Glutamatergic neuron (in vitro differentiated cells): Measurements from ENCODE around the gene RBBP8NL. TPM values are rescaled to one million over a fixed set of nuclear protein-coding genes. Genes with fewer than 3 reads are reported as not detected.

Experiments used
- DNase-seq: peaks from one replicate; pipeline ENCODE4 v3.0.0; 2022
- H3K27ac Mint-ChIP-seq: one replicate; pipeline ENCODE4 v1.8.0; 2020; ENCODE audit warnings: mild to moderate bottlenecking, mixed read lengths, inconsistent platforms; ENCODE audit not compliant: unreplicated experiment
- H3K27me3 Mint-ChIP-seq: one replicate; pipeline ENCODE4 v1.8.0; 2020; ENCODE audit warnings: mild to moderate bottlenecking, moderate library complexity, mixed read lengths, inconsistent platforms; ENCODE audit not compliant: unreplicated experiment
- H3K36me3 Mint-ChIP-seq: one replicate; pipeline ENCODE4 v1.8.0; 2020; ENCODE audit warnings: mild to moderate bottlenecking, mixed read lengths, inconsistent platforms; ENCODE audit not compliant: unreplicated experiment
- H3K4me1 Mint-ChIP-seq: one replicate; pipeline ENCODE4 v1.8.0; 2020; ENCODE audit warnings: mild to moderate bottlenecking, low read depth, mixed read lengths, inconsistent platforms; ENCODE audit not compliant: unreplicated experiment
- H3K4me3 Mint-ChIP-seq: one replicate; pipeline ENCODE4 v1.8.0; 2020; ENCODE audit warnings: mild to moderate bottlenecking, mixed read lengths, inconsistent platforms; ENCODE audit not compliant: unreplicated experiment
- H3K9me3 Mint-ChIP-seq: one replicate; pipeline ENCODE4 v1.8.0; 2020; ENCODE audit warnings: mild to moderate bottlenecking, moderate library complexity, mixed read lengths, inconsistent platforms; ENCODE audit not compliant: unreplicated experiment
- total RNA-seq: library from RNA; stranded (reverse); fragmentation: NEBNext Ultra II Directional; extraction: Animal tissue kit (Norgen Biotek cat#: 25700); gene quantifications from one replicate; pipeline ENCODE4 v1.2.1, GENCODE V29; 2021; ENCODE audit not compliant: unreplicated experiment
- TF ChIP-seq, protein P1 (sequence below): fragments of 200-600 bp; sonication (generic); IDR thresholded peaks from one replicate; pipeline ENCODE4 v1.5.0; 2021; ENCODE audit not compliant: partially characterized antibody, unreplicated experiment

Gene RBBP8NL
- total RNA-seq, 1 donor from 2014 or later = not detected

DNA sequence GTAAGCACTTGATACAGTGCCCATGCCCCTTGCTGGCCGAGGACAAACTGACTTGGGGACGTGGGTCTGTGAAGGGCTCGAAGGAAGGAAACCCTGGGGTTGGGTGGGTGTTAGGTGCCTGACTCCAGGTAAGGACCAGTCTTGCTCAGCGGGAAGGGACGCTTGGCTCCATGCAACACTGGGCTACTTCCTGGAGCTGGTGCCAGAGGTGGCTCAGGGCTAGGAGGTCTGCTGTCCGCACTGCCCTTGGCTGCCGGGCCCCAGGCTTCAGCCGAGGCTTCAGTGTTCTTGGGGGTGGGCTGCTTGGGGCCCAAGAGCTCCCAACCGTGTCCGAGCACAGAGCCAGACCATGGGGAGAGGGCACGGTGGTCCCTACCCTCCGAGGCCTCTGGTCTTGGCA is 43.1 kb upstream of the RBBP8NL start:
- Mint-ChIP-seq H3K4me1 (peaks cover 6% of the 10 kb centered on the region), H3K4me3 (no peak overlapping the region), H3K27ac (no peak overlapping the region)

DNA sequence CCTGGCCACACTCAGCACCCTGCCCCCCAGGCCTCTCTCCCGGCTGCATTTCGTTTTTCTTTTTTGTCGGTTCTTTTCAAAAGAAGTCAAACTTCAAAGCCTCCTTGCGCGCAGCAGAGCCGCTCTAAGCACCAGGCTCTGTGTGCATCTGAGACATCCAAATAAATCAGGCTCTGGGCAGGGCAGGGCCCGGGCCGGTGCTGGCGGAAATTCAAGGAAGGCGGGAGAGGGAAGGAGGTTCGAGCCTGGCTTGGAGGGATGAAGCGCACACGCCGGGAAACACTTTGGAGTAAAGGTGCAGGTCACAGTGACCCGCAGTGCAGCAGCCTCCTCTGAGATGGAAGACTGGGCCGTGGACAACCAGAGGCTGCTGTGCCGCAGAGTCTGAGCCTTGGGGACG is 42.7 kb upstream of the RBBP8NL start:
- Mint-ChIP-seq H3K4me1 (peaks cover 6% of the 10 kb centered on the region), H3K4me3 (no peak overlapping the region), H3K36me3 (no peaks in the 10 kb centered on the region), H3K27ac (no peak overlapping the region), H3K9me3 (peaks cover 3% of the 10 kb centered on the region), H3K27me3 (peaks cover 2% of the 10 kb centered on the region)
- TF ChIP-seq, protein P1, sequence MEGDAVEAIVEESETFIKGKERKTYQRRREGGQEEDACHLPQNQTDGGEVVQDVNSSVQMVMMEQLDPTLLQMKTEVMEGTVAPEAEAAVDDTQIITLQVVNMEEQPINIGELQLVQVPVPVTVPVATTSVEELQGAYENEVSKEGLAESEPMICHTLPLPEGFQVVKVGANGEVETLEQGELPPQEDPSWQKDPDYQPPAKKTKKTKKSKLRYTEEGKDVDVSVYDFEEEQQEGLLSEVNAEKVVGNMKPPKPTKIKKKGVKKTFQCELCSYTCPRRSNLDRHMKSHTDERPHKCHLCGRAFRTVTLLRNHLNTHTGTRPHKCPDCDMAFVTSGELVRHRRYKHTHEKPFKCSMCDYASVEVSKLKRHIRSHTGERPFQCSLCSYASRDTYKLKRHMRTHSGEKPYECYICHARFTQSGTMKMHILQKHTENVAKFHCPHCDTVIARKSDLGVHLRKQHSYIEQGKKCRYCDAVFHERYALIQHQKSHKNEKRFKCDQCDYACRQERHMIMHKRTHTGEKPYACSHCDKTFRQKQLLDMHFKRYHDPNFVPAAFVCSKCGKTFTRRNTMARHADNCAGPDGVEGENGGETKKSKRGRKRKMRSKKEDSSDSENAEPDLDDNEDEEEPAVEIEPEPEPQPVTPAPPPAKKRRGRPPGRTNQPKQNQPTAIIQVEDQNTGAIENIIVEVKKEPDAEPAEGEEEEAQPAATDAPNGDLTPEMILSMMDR = no peak
- DNase-seq = no peak

More for the DNA sequence above, 43.1 kb upstream of the RBBP8NL start:
- Mint-ChIP-seq H3K27me3 (peaks cover 2% of the 10 kb centered on the region), H3K9me3 (peaks cover 3% of the 10 kb centered on the region), H3K36me3 (no peaks in the 10 kb centered on the region)
- TF ChIP-seq, protein P1 = no peak
- DNase-seq = no peak

DNA sequence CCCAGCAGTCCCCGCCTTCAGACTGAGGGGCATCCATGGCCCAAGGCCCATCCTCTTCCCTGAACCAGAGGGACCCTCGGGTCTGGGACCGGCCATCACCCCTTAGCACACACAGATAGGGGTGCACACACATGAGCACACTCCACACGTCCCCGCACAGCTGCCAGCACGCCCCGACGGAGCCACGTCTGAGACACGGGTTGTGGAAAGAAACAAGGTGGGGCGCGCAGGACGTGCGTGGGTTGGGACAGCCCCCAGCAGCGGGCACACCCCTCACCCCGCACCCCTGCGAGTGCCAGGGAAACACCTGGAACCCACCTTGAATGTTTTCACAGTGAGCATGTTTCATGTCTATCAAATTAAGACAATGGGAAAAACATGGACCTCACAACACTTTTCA is 42.0 kb upstream of the RBBP8NL start:
- Mint-ChIP-seq H3K4me1 (peaks cover 6% of the 10 kb centered on the region), H3K27me3 (peaks cover 2% of the 10 kb centered on the region), H3K27ac (no peak overlapping the region), H3K9me3 (peaks cover 3% of the 10 kb centered on the region), H3K4me3 (no peak overlapping the region), H3K36me3 (no peaks in the 10 kb centered on the region)
- TF ChIP-seq, protein P1 = no peak
- no peak for DNase-seq

DNA sequence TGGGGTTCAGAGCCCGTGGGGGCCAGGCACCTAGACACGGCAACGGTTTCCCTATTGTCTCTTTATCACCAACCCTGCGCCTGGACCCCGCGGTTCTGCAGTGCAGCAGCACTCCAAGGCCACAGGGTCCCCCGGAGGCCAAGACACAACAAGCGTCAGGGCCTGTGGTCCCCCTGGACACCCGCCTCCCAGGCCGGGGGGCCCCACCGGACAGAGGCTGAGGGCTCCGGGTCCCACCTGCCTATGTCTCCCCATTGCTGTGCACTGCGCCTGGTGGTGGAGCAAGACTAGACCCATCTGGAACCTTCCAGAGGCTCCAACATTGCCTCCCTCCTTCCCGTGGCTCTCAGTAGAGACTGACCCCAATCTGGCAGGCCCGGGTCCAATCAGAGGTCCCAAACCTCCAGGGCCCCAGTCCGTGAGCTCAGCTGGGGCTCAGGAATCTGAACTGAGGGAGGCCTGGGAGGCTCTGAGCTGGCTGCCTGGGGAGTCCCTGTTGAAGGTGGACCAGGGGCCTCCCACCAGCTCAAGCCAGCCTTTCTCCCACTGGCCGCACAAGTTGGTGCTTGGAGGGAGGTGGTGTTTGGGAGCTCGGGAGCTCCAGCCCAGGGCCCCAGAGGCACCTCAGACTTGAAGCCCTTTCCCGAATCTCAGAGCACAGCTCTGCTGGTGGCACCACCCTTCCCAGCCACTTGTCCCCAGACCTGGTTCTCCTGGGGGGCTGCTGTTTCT is 39.6 kb upstream of the RBBP8NL start:
- peaks cover 4% of the 10 kb centered on the region for H3K4me1 Mint-ChIP-seq
- TF ChIP-seq, protein P1 = no peak
- no peak overlapping the region for H3K4me3 Mint-ChIP-seq
- no peak for DNase-seq
- no peaks in the 10 kb centered on the region for H3K36me3 Mint-ChIP-seq
- peaks cover 4% of the 10 kb centered on the region for H3K9me3 Mint-ChIP-seq
- H3K27me3 Mint-ChIP-seq = peaks cover 3% of the 10 kb centered on the region
- H3K27ac Mint-ChIP-seq = no peak overlapping the region

DNA sequence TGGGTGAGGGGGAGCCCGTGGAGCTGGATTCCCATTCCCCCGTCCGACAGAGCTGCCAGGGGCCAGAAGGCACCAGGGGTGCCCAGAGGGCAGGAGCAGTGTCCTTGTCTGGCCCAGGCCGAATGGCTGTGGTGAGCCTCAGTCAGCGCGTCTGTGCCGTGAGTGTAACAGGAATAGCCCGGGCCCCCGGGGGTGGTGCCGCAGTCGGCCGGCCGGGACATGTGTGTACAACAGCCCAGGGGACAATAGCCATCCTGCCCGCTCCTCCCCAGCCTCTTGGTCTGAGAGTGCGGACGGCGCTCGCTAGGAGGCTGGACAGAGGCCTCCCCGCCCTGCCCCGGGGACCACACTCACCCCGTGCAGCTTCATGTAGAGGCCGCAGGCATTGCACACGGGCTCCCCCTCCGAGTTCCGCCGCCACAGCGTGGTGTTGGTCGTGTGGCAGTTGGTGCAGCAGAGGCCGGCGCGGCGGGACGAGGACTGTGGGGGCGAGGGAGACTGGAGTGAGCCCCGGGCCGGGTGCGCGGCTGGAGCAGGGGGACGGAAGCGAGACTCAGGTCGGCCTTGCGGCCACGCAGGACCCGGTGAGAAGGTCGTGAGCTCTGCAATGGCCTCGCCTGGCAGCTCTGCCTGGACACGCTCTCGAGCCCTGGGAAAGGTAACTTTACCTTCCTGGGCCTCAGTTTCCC is 38.9 kb upstream of the RBBP8NL start:
- DNase-seq = no peak
- H3K4me1 Mint-ChIP-seq = peaks cover 4% of the 10 kb centered on the region
- no peak overlapping the region for H3K4me3 Mint-ChIP-seq
- TF ChIP-seq, protein P1 = no peak
- no peak overlapping the region for H3K27ac Mint-ChIP-seq
- H3K27me3 Mint-ChIP-seq = peaks cover 3% of the 10 kb centered on the region
- H3K36me3 Mint-ChIP-seq = no peaks in the 10 kb centered on the region
- H3K9me3 Mint-ChIP-seq = peaks cover 2% of the 10 kb centered on the region
